Activated CD4-positive, CD25-positive, alpha-beta regulatory T cell treated with anti-CD3 and anti-CD28 coated beads, Interleukin-2, amount 50 U/mL, for 24 hours (primary cell): ENCODE data around the gene EGR4.
"Not testable (repeated sequence)": the region's sequence is repeated elsewhere in the genome, so short reads cannot be mapped to it uniquely, and the experiment has no call there.

Experiments
- ATAC-seq, 2 donors: fragments of 150-1000 bp; cut with Tn5 transposase; one replicate each; pipeline ENCODE4 v1.10.0; 2021; ENCODE audit warnings: mild to moderate bottlenecking in 1 of 2, moderate library complexity in 1 of 2

Gene EGR4

GRCh38 chr2:73262691-73263429 lies 30.5 kb downstream of the EGR4 start:
- not testable (repeated sequence) for ATAC-seq

GRCh38 chr2:73262108-73262651 lies 31.2 kb downstream of the EGR4 start:
- ATAC-seq = no peak

- ATAC-seq = no peak
Measured at GRCh38 chr2:73260338-73260984, 32.9 kb downstream of the EGR4 start.

GRCh38 chr2:73259704-73260337 lies 33.5 kb downstream of the EGR4 start:
- no peak for ATAC-seq

GRCh38 chr2:73259276-73259675 lies 34.1 kb downstream of the EGR4 start:
- no peak for ATAC-seq

- no peak for ATAC-seq
Measured at GRCh38 chr2:73258913-73259215, 34.5 kb downstream of the EGR4 start.

GRCh38 chr2:73258186-73258912 lies 35.0 kb downstream of the EGR4 start:
- no peak for ATAC-seq

- ATAC-seq = no peak
Measured at GRCh38 chr2:73257425-73258125, 35.8 kb downstream of the EGR4 start.

- no peak for ATAC-seq
Measured at GRCh38 chr2:73257021-73257420, 36.3 kb downstream of the EGR4 start.

- no peak for ATAC-seq
Measured at GRCh38 chr2:73256618-73256922, 36.8 kb downstream of the EGR4 start.

GRCh38 chr2:73255907-73256617 lies 37.3 kb downstream of the EGR4 start:
- no peak for ATAC-seq

- ATAC-seq = no peak
Measured at GRCh38 chr2:73255007-73255644, 38.2 kb downstream of the EGR4 start.

GRCh38 chr2:73254343-73255006 lies 38.9 kb downstream of the EGR4 start:
- ATAC-seq = no peak

GRCh38 chr2:73253901-73254300 lies 39.4 kb downstream of the EGR4 start:
- no peak for ATAC-seq

- no peak for ATAC-seq
Measured at GRCh38 chr2:73253400-73253799, 39.9 kb downstream of the EGR4 start.

- no peak for ATAC-seq
Measured at GRCh38 chr2:73252238-73253027, 40.9 kb downstream of the EGR4 start.

GRCh38 chr2:73250872-73251846 lies 42.2 kb downstream of the EGR4 start:
- ATAC-seq = no peak

- ATAC-seq = no peak
Measured at GRCh38 chr2:73249636-73250035, 43.7 kb downstream of the EGR4 start.

- no peak for ATAC-seq
Measured at GRCh38 chr2:73246850-73247249, 46.5 kb downstream of the EGR4 start.
